ENCODE measurements around the gene CANX.

DNA sequence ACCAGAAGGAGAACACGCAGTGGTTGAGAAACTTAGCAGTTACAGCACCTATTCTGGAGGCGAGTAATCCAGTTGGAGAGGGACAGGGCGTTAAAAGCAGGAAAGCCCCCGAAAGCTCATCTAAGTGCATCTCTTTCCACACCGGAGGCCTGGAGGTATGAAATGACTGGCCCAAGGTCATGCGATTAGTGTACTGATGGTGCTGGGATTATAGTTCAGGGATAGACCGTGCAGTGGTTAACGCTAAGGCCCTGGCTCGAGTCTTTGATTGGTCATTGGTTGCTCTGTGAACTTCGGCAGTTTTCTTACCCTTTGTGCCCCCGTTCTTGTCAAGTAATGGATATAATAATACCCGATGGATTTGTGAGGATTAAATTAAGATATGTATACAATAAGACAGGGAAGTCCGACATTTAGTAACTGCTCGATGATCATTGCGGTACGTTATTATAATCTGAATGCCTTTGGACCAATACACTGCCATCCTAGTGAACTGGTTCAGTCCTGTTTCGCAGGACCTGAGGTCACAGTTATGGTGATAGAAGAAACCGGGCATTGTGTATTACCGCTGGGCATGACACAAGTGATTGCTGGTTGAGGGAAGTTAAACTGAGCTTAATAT is 960 bp downstream of the CANX start:
- TF ChIP-seq, protein P1, sequence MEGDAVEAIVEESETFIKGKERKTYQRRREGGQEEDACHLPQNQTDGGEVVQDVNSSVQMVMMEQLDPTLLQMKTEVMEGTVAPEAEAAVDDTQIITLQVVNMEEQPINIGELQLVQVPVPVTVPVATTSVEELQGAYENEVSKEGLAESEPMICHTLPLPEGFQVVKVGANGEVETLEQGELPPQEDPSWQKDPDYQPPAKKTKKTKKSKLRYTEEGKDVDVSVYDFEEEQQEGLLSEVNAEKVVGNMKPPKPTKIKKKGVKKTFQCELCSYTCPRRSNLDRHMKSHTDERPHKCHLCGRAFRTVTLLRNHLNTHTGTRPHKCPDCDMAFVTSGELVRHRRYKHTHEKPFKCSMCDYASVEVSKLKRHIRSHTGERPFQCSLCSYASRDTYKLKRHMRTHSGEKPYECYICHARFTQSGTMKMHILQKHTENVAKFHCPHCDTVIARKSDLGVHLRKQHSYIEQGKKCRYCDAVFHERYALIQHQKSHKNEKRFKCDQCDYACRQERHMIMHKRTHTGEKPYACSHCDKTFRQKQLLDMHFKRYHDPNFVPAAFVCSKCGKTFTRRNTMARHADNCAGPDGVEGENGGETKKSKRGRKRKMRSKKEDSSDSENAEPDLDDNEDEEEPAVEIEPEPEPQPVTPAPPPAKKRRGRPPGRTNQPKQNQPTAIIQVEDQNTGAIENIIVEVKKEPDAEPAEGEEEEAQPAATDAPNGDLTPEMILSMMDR (IDR thresholded peaks at IDR 0.05; ENCODE audit: extremely low read depth in 1 of 2, insufficient read depth in 1 of 2, low read depth in 1 of 2, low read length in 2 of 2), result no peak
- TF ChIP-seq POLR2AphosphoS5 (IDR thresholded peaks at IDR 0.05; ENCODE audit: insufficient read depth, low read depth, low read length) (peak; percentile 41), POLR2A (IDR thresholded peaks at IDR 0.05; ENCODE audit: low read depth, low read length) (no peak), JUN (IDR thresholded peaks at IDR 0.05; ENCODE audit: borderline replicate concordance, insufficient read depth, insufficient read length, low read depth) (no peak), MAX (IDR thresholded peaks at IDR 0.05; ENCODE audit: insufficient read depth, insufficient read length) (no peak), EZH2 (IDR thresholded peaks at IDR 0.05; ENCODE audit: borderline replicate concordance, low read depth, low read length, severe bottlenecking) (no peak)

Measured in endothelial cell of umbilical vein (primary cell).